Measurements from ENCODE around the gene CRYBB2.
"Not testable (repeated sequence)": the region's sequence is repeated elsewhere in the genome, so short reads cannot be mapped to it uniquely, and the experiment has no call there.

CRYBB2 gene

GRCh38 chr22:25221790-25222189, 2.4 kb downstream of the CRYBB2 start:
- TF ChIP-seq FOXM1 (IDR thresholded peaks at IDR 0.05; ENCODE audit: borderline replicate concordance) (no peak), CTBP1 (IDR thresholded peaks at IDR 0.05; ENCODE audit: borderline replicate concordance) (no peak), ZNF384 (IDR thresholded peaks at IDR 0.05) (no peak), PKNOX1 (IDR thresholded peaks at IDR 0.05) (no peak), SUZ12 (IDR thresholded peaks at IDR 0.05) (no peak), L3MBTL2 (conservative IDR thresholded peaks at IDR 0.05) (no peak), ARNT (IDR thresholded peaks at IDR 0.05) (no peak), HDGF (IDR thresholded peaks at IDR 0.05; ENCODE audit: borderline replicate concordance) (no peak), TARDBP (IDR thresholded peaks at IDR 0.05) (no peak), NFRKB (IDR thresholded peaks at IDR 0.05) (no peak), LEF1 (IDR thresholded peaks at IDR 0.05; ENCODE audit: borderline replicate concordance) (no peak)
- ChIA-PET CTCF (no interaction called here), POLR2A (no interaction called here)
- DNase-seq (ENCODE audit: extremely low spot score) = no peak

GRCh38 chr22:25223269-25223850, 3.9 kb downstream of the CRYBB2 start:
- CTCF ChIA-PET = interaction anchor here (0.7 to 1.7 kb wide), 3 partner anchors 21 to 110 kb away, joined by 3 to 7 read pairs (median 5); no protein-coding TSS in a partner anchor

GRCh38 chr22:25228822-25229221, 9.4 kb downstream of the CRYBB2 start:
- TF ChIP-seq FOXM1 (IDR thresholded peaks at IDR 0.05; ENCODE audit: borderline replicate concordance) (no peak), SUZ12 (IDR thresholded peaks at IDR 0.05) (no peak), CTBP1 (IDR thresholded peaks at IDR 0.05; ENCODE audit: borderline replicate concordance) (no peak), FOXA1 (IDR thresholded peaks at IDR 0.05) (no peak), BHLHE40 (IDR thresholded peaks at IDR 0.05; ENCODE audit: borderline replicate concordance) (no peak), SP1 (IDR thresholded peaks at IDR 0.05) (no peak), HDGF (IDR thresholded peaks at IDR 0.05; ENCODE audit: borderline replicate concordance) (no peak), ZNF384 (IDR thresholded peaks at IDR 0.05) (no peak), FOXK2 (IDR thresholded peaks at IDR 0.05) (no peak), ARNT (IDR thresholded peaks at IDR 0.05) (no peak), ELF4 (IDR thresholded peaks at IDR 0.05) (no peak), PKNOX1 (IDR thresholded peaks at IDR 0.05) (no peak), TARDBP (IDR thresholded peaks at IDR 0.05) (no peak), NFRKB (IDR thresholded peaks at IDR 0.05) (no peak), L3MBTL2 (conservative IDR thresholded peaks at IDR 0.05) (no peak)
- POLR2A ChIA-PET = no interaction called here
- CTCF ChIA-PET = no interaction called here
- DNase-seq (ENCODE audit: extremely low spot score) = no peak

More at GRCh38 chr22:25223269-25223850, 3.9 kb downstream of the CRYBB2 start:
- POLR2A ChIA-PET = no interaction called here
- no peak for DNase-seq (ENCODE audit: extremely low spot score)
- TF ChIP-seq CTBP1 (IDR thresholded peaks at IDR 0.05; ENCODE audit: borderline replicate concordance) = no peak
- TF ChIP-seq ZNF384 (IDR thresholded peaks at IDR 0.05) = no peak
- TF ChIP-seq HDGF (IDR thresholded peaks at IDR 0.05; ENCODE audit: borderline replicate concordance) = no peak
- TF ChIP-seq SP1 (IDR thresholded peaks at IDR 0.05) = no peak
- no peak for TF ChIP-seq PKNOX1 (IDR thresholded peaks at IDR 0.05)
- no peak for TF ChIP-seq NFRKB (IDR thresholded peaks at IDR 0.05)
- TF ChIP-seq SUZ12 (IDR thresholded peaks at IDR 0.05) = no peak
- no peak for TF ChIP-seq TARDBP (IDR thresholded peaks at IDR 0.05)
- TF ChIP-seq ELF4 (IDR thresholded peaks at IDR 0.05) = no peak
- TF ChIP-seq ARNT (IDR thresholded peaks at IDR 0.05) = no peak
- TF ChIP-seq FOXK2 (IDR thresholded peaks at IDR 0.05) = no peak
- TF ChIP-seq L3MBTL2 (conservative IDR thresholded peaks at IDR 0.05) = no peak
- TF ChIP-seq FOXA1 (IDR thresholded peaks at IDR 0.05) = no peak
- no peak for TF ChIP-seq BHLHE40 (IDR thresholded peaks at IDR 0.05; ENCODE audit: borderline replicate concordance)
- no peak for TF ChIP-seq LEF1 (IDR thresholded peaks at IDR 0.05; ENCODE audit: borderline replicate concordance)
- no peak for TF ChIP-seq FOXM1 (IDR thresholded peaks at IDR 0.05; ENCODE audit: borderline replicate concordance)

GRCh38 chr22:25230760-25231159, 11.3 kb downstream of the CRYBB2 start:
- CTCF ChIA-PET = interaction anchor here (0.9 kb wide), 1 partner anchor 150 kb away, joined by 4 read pairs; no protein-coding TSS in a partner anchor
- DNase-seq (ENCODE audit: extremely low spot score); POLR2A ChIA-PET: not testable (repeated sequence)

- ChIA-PET POLR2A (no interaction called here), CTCF (interaction anchor here (1.2 to 2.3 kb wide), 3 partner anchors 30 to 541 kb away, joined by 3 to 12 read pairs (median 4); no protein-coding TSS in a partner anchor)
- TF ChIP-seq FOXK2 (IDR thresholded peaks at IDR 0.05) (no peak), TARDBP (IDR thresholded peaks at IDR 0.05) (no peak)
- no peak for DNase-seq (ENCODE audit: extremely low spot score)
These were observed 12.9 kb downstream of the CRYBB2 start for GRCh38 chr22:25232301-25232700.

GRCh38 chr22:25233706-25234105, 14.3 kb downstream of the CRYBB2 start:
- POLR2A ChIA-PET; DNase-seq (ENCODE audit: extremely low spot score): not testable (repeated sequence)
- CTCF ChIA-PET = interaction anchor here (2.3 kb wide), 1 partner anchor 100 kb away, joined by 12 read pairs; no protein-coding TSS in a partner anchor

Measured in HEK293T (cell line).